SK-N-SH (cell line): ENCODE measurements around the gene PRLH. TPM values are rescaled to one million over a fixed set of nuclear protein-coding genes. Genes with fewer than 3 reads are reported as not detected.

Experiments used
- CTCF ChIA-PET: fragments of 300-600, 350-600 bp; formaldehyde crosslinking; extraction: SDS; loops from one replicate; lab custom pipeline; 2021; lab: Yijun Ruan, JAX
- POLR2A ChIA-PET: fragments of 350-600 bp; sonication (Branson Sonifier 250); formaldehyde crosslinking; extraction: SDS; loops from one replicate; lab custom pipeline; 2020; ENCODE audit warnings: antibody characterized with exemption, inconsistent platforms; lab: Yijun Ruan, JAX
- DNase-seq: peaks from one replicate; pipeline ENCODE4 v3.0.0; 2012
- H2AFZ ChIP-seq: fragments of 200-600 bp; sonication (generic); 2 replicates; pipeline ENCODE4 v1.8.1; 2016; ENCODE audit warnings: antibody characterized with exemption, mild to moderate bottlenecking, low read depth
- H3F3A ChIP-seq: fragments of 200-600 bp; sonication (generic); replicated peaks from 2 replicates; pipeline ENCODE3; 2016; ENCODE audit warnings: antibody characterized with exemption, mild to moderate bottlenecking; ENCODE audit not compliant: insufficient read depth
- H3K27ac ChIP-seq, 2 experiments: fragments of 200-500 bp in 1 of 2; fragments of 200-600 bp in 1 of 2; sonication (Bioruptor generic) in 1 of 2; sonication (generic), shearing (Covaris generic) in 1 of 2; 2 replicates each; pipeline versions ENCODE4 v1.5.1 to v1.6.1; 2014 to 2016; ENCODE audit warnings: low read depth in 2 of 2, inconsistent platforms in 1 of 2, low read length in 1 of 2, mild to moderate bottlenecking in 1 of 2, mixed read lengths in 1 of 2
- H3K27me3 ChIP-seq: fragments of 200-600 bp; sonication (generic), shearing (Covaris generic); 2 replicates; pipeline ENCODE4 v1.6.1; 2016; ENCODE audit warnings: mixed run types; ENCODE audit not compliant: insufficient read depth
- H3K36me3 ChIP-seq, 2 experiments: fragments of 200-500 bp in 1 of 2; fragments of 200-600 bp in 1 of 2; sonication (Bioruptor generic) in 1 of 2; sonication (generic) in 1 of 2; replicated peaks in 1 of 2; 2 replicates each; pipeline versions ENCODE3 to v1.5.1; 2014 to 2016; ENCODE audit warnings: low read length in 1 of 2, mild to moderate bottlenecking in 1 of 2; ENCODE audit not compliant: insufficient read depth in 2 of 2, control insufficient read depth in 1 of 2
- H3K4me1 ChIP-seq, 2 experiments: fragments of 200-500 bp in 1 of 2; fragments of 200-600 bp in 1 of 2; sonication (Bioruptor generic) in 1 of 2; sonication (generic), shearing (Covaris generic) in 1 of 2; 2 replicates each; pipeline versions ENCODE4 v1.5.1 to v1.6.1; 2014 to 2016; ENCODE audit warnings: low read depth in 1 of 2, low read length in 1 of 2, mixed run types in 1 of 2; ENCODE audit not compliant: insufficient read depth in 2 of 2, control insufficient read depth in 1 of 2
- H3K4me2 ChIP-seq: fragments of 200-600 bp; sonication (generic), shearing (Covaris generic); 2 replicates; pipeline ENCODE4 v1.6.1; 2017; ENCODE audit warnings: mixed run types
- H3K4me3 ChIP-seq, 2 experiments: fragments of 200-500 bp in 1 of 2; fragments of 200-600 bp in 1 of 2; sonication (Bioruptor generic) in 1 of 2; sonication (generic), shearing (Covaris generic) in 1 of 2; 2 replicates each; pipeline versions ENCODE4 v1.5.1 to v1.8.1; 2014 to 2016; ENCODE audit warnings: low read depth in 2 of 2, inconsistent platforms in 1 of 2, low read length in 1 of 2, mild to moderate bottlenecking in 1 of 2, mixed read lengths in 1 of 2, moderate library complexity in 1 of 2
- H3K79me2 ChIP-seq: fragments of 200-600 bp; sonication (generic); 2 replicates; pipeline ENCODE4 v1.8.1; 2017; ENCODE audit warnings: mild to moderate bottlenecking; ENCODE audit not compliant: insufficient read depth
- H3K9ac ChIP-seq: fragments of 200-600 bp; sonication (generic); 2 replicates; pipeline ENCODE4 v1.6.1; 2017; ENCODE audit warnings: mixed run types
- H3K9me2 ChIP-seq: fragments of 200-600 bp; sonication (generic); 2 replicates; pipeline ENCODE4 v1.6.1; 2017; ENCODE audit warnings: mixed run types
- H3K9me3 ChIP-seq: fragments of 200-600 bp; sonication (generic); 2 replicates; pipeline ENCODE4 v1.6.1; 2017; ENCODE audit warnings: mixed run types, mild to moderate bottlenecking, moderate library complexity
- H4K20me1 ChIP-seq: fragments of 200-600 bp; sonication (generic); 2 replicates; pipeline ENCODE4 v1.6.1; 2017; ENCODE audit warnings: mild to moderate bottlenecking, mixed run types; ENCODE audit not compliant: insufficient read depth
- CHD2 ChIP-seq: fragments of 150-350 bp; IDR thresholded peaks from 2 replicates; pipeline ENCODE4 v1.6.1; 2018; ENCODE audit warnings: low read length; ENCODE audit not compliant: partially characterized antibody
- CTCF ChIP-seq: fragments of 200-600 bp; sonication (generic); IDR thresholded peaks from 2 replicates; pipeline ENCODE4 v1.6.1; 2017; ENCODE audit warnings: antibody characterized with exemption, mild to moderate bottlenecking, moderate library complexity
- EP300 ChIP-seq, 2 experiments: IDR thresholded peaks; 2 replicates each; pipeline versions ENCODE4 v1.4.0 to v1.6.1; 2012; ENCODE audit warnings: borderline replicate concordance in 1 of 2, low read depth in 1 of 2, low read length in 1 of 2
- FOSL2 ChIP-seq: IDR thresholded peaks from 2 replicates; pipeline ENCODE4 v1.4.0; 2012; ENCODE audit warnings: low read depth, mild to moderate bottlenecking, moderate library complexity, borderline replicate concordance
- FOXJ3 ChIP-seq: sonication (generic); formaldehyde crosslinking; IDR thresholded peaks from 2 replicates; pipeline ENCODE4 v1.5.1; 2020; ENCODE audit warnings: mild to moderate bottlenecking, missing genetic modification reagents
- FOXM1 ChIP-seq: IDR thresholded peaks from 2 replicates; pipeline ENCODE4 v1.4.0; 2012; ENCODE audit warnings: low read depth, mild to moderate bottlenecking
- GABPA ChIP-seq: IDR thresholded peaks from 2 replicates; pipeline ENCODE4 v1.4.0; 2012; ENCODE audit warnings: low read depth, mild to moderate bottlenecking
- GATA2 ChIP-seq: sonication (generic); formaldehyde crosslinking; IDR thresholded peaks from 2 replicates; pipeline ENCODE4 v1.5.0; 2020; ENCODE audit warnings: mild to moderate bottlenecking, missing genetic modification reagents
- IRF3 ChIP-seq: fragments of 150-350 bp; IDR thresholded peaks from 2 replicates; pipeline ENCODE4 v1.6.1; 2016; ENCODE audit warnings: mild to moderate bottlenecking, low read depth, low read length
- MAX ChIP-seq: IDR thresholded peaks from 2 replicates; pipeline ENCODE4 v1.4.0; 2012; ENCODE audit warnings: low read depth
- MXI1 ChIP-seq: IDR thresholded peaks from 2 replicates; pipeline ENCODE4 v1.6.1; 2012; ENCODE audit warnings: mild to moderate bottlenecking, low read depth, low read length, improper control_type of control experiment
- NRF1 ChIP-seq: IDR thresholded peaks from 2 replicates; pipeline ENCODE4 v1.6.1; 2012; ENCODE audit warnings: low read depth, mild to moderate bottlenecking, low read length
- RAD21 ChIP-seq: IDR thresholded peaks from 2 replicates; pipeline ENCODE4 v1.6.1; 2012; ENCODE audit warnings: mild to moderate bottlenecking, low read length
- RFX5 ChIP-seq: IDR thresholded peaks from 2 replicates; pipeline ENCODE4 v1.6.1; 2012; ENCODE audit warnings: mild to moderate bottlenecking, improper control_type of control experiment, low read length
- SIN3A ChIP-seq: IDR thresholded peaks from 2 replicates; pipeline ENCODE4 v1.6.1; 2012; ENCODE audit warnings: low read depth, mild to moderate bottlenecking, low read length, moderate library complexity, borderline replicate concordance
- SMC3 ChIP-seq: IDR thresholded peaks from 2 replicates; pipeline ENCODE4 v1.6.1; 2012; ENCODE audit warnings: low read depth, low read length, improper control_type of control experiment
- TAF1 ChIP-seq: IDR thresholded peaks from 2 replicates; pipeline ENCODE4 v1.6.1; 2012; ENCODE audit warnings: low read depth, mild to moderate bottlenecking, low read length, moderate library complexity, borderline replicate concordance
- TCF12 ChIP-seq: IDR thresholded peaks from 2 replicates; pipeline ENCODE4 v1.4.0; 2012
- TEAD4 ChIP-seq: IDR thresholded peaks from 2 replicates; pipeline ENCODE4 v1.4.0; 2012; ENCODE audit warnings: mild to moderate bottlenecking, borderline replicate concordance; ENCODE audit not compliant: insufficient read depth
- USF1 ChIP-seq: IDR thresholded peaks from 2 replicates; pipeline ENCODE4 v1.4.0; 2012; ENCODE audit warnings: low read depth, borderline replicate concordance
- USF2 ChIP-seq: fragments of 150-350 bp; IDR thresholded peaks from 2 replicates; pipeline ENCODE4 v1.6.1; 2017; ENCODE audit warnings: antibody characterized with exemption, low read length, low read depth, borderline replicate concordance
- WGBS: methylation state at CpG from one replicate; pipeline ENCODE4 v1.1.6; 2017; ENCODE audit warnings: low lambda C conversion rate; 5-methylcytosine and 5-hydroxymethylcytosine counted together
- polyA plus RNA-seq, 3 experiments: library from polyadenylated mRNA; depleted of rRNA; stranded (reverse); fragments of >200 nt; gene quantifications; 2 replicates each; pipeline ENCODE4 v1.2.3, GENCODE V29; 2012

PRLH gene
- polyA plus RNA-seq, 1 of the 3 experiments (the other 2 are of a cell fraction), result not detected

- H4K20me1 ChIP-seq, result no peaks in the 10 kb centered on the region
- no peaks in the 10 kb centered on the region for H3K27me3 ChIP-seq
- no peaks in the 10 kb centered on the region for H3K36me3 ChIP-seq
- no peaks in the 10 kb centered on the region for H3F3A ChIP-seq
- peaks cover 0 to 3% of the 10 kb centered on the region in 2 experiments; a peak in 1 of 4 replicates for H3K4me1 ChIP-seq
- CTCF ChIA-PET, result interaction anchor here (0.9 to 5.1 kb wide), 4 partner anchors 9 to 659 kb away, joined by 3 to 31 read pairs (median 4); no protein-coding TSS in a partner anchor
- H3K9ac ChIP-seq, result no peak overlapping the region
- no peaks in the 10 kb centered on the region for H3K9me3 ChIP-seq
- no peak overlapping the region for H3K4me2 ChIP-seq
- H3K27ac ChIP-seq, result no peak overlapping the region
- no peak for DNase-seq
- POLR2A ChIA-PET, result no interaction called here
- no peaks in the 10 kb centered on the region for H3K9me2 ChIP-seq
- no peak overlapping the region for H3K4me3 ChIP-seq
- TF ChIP-seq NRF1 (no peak), CHD2 (no peak), USF1 (no peak), MAX (no peak), TCF12 (no peak), FOXJ3 (no peak), GATA2 (CRISPR knock-in tag) (no peak), MXI1 (no peak), FOSL2 (no peak), FOXM1 (no peak), TAF1 (no peak)
- 80% methylated on average over 15 of the region's 15 CpGs for WGBS
- no peak overlapping the region for H2AFZ ChIP-seq
- H3K79me2 ChIP-seq, result no peaks in the 10 kb centered on the region
Observed at GRCh38 chr2:237603718-237604362, 37.5 kb downstream of the PRLH start.

DNA sequence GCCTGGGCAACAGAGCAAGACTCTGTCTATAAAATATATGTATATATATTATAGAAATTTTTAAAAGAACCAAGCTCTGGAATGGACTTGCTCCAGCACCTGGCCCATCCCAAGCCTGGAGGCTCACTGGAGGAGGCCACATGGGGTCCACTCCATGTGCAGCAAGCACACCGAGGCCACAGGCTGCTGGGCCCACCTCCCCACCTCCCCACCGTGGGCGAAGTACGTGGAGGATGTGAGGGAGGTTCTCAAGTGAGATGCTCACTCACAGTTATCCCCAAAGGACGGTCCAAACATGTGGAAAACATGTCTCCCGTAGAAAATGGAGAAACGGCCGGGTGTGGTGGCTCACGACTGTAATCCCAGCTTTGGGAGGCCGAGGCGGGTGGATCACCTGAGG is 38.0 kb downstream of the PRLH start:
- Histone ChIP-seq H3K9me3 (no peaks in the 10 kb centered on the region), H3K27me3 (no peaks in the 10 kb centered on the region), H3K4me3 (no peak overlapping the region), H3K9ac (no peak overlapping the region), H3K36me3 (no peaks in the 10 kb centered on the region), H2AFZ (no peak overlapping the region), H3K4me2 (no peak overlapping the region), H3K4me1 (peaks cover 0 to 3% of the 10 kb centered on the region in 2 experiments; a peak in 1 of 4 replicates), H4K20me1 (no peaks in the 10 kb centered on the region), H3F3A (no peaks in the 10 kb centered on the region), H3K9me2 (no peaks in the 10 kb centered on the region), H3K27ac (no peak overlapping the region), H3K79me2 (no peaks in the 10 kb centered on the region)
- 95% methylated on average over 11 of the region's 11 CpGs for WGBS
- POLR2A ChIA-PET, result no interaction called here
- TF ChIP-seq SMC3 (no peak), TEAD4 (no peak), IRF3 (no peak), RFX5 (no peak), FOXM1 (no peak), MXI1 (no peak), RAD21 (no peak), SIN3A (no peak), EP300 (IDR thresholded peaks at IDR 0.05; ENCODE audit: borderline replicate concordance in 1 of 2, low read depth in 1 of 2, low read length in 1 of 2) (no peak), CTCF (no peak), USF2 (no peak), USF1 (no peak), GABPA (no peak)
- CTCF ChIA-PET, result interaction anchor here (0.9 to 1.4 kb wide), 3 partner anchors 8 to 659 kb away, joined by 3 to 4 read pairs (median 3); no protein-coding TSS in a partner anchor
- no peak for DNase-seq
